RCC 7860 (cell line): ENCODE results near the gene OTUD7B.
"Not testable (repeated sequence)": the region's sequence is repeated elsewhere in the genome, so short reads cannot be mapped to it uniquely, and the experiment has no call there.

Experiments used
- DNase-seq: peaks from one replicate; pipeline ENCODE4 v3.0.0-alpha.2; 2015; ENCODE audit warnings: low spot score
- FAIRE-seq: peaks from 2 replicates; lab custom pipeline; 2012; peaks lifted over from hg19 to GRCh38; lab: Jason Lieb, UNC

The OTUD7B gene

DNA sequence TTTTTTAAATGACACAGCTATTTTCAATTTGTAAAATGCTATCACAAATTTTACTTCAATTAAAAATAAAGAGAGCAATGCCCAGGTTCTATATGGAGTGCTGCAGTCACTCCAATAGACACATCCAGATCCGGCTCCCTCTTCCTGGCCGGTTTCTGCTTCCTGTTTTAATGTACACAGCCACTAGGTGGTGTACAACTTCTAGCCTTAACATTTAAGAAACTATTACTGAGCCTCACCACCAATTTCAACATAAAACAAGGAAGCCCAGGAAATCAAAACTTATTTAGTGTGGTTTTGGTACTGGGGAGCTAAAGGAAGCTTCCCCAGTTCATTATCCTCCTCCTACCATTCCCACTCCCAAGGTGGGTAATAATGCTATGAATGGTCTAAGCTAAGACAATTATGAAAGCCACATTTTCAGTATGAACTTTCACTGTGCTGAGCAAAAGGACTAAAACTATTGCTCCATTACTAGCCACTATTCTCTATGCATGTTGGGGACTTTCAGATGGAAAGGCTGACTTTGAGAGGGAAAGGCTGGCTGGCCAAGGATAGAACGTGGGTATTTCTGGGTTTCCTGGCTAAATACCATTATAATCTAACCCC, 48.4 kb downstream of the OTUD7B start:
- DNase-seq, result peak; percentile 57
- peak; percentile 63 for FAIRE-seq

DNA sequence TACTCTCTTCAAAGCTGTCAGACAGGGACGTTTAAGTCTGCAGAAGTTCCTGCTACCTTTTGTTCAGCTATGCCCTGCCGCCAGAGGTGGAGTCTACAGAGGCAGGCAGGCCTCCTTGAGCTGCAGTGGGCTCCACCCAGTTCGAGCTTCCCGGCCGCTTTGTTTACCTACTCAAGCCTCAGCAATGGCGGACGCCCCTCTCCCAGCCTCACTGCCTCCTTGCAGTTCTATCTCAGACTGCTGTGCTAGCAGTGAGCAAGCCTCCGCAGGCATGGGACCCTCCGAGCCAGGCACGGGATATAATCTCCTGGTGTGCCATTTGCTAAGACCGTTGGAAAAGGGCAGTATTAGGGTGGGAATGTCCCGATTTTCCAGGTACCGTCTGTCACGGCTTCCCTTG, 53.0 kb downstream of the OTUD7B start:
- not testable (repeated sequence) for FAIRE-seq, DNase-seq

DNA sequence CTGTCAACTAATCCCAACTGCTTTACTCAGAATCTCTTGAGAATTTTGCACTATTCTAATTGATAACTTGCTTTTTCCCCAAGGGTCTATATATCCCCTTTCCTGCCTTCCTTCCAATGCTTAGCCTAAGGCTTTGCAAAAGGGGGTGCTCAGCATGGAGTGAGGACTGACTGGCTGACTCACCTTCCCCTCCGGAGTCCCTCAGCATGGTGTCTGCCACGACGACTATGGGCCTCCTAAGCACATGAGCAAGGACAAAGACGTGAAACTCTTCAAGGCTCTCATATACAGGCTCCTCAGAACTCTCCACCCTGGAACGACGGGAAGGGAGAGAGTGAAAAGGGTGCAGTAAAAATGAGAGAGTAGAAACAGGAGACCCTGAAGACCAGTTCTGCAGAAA, 60.6 kb downstream of the OTUD7B start:
- DNase-seq, result no peak
- FAIRE-seq, result no peak

DNA sequence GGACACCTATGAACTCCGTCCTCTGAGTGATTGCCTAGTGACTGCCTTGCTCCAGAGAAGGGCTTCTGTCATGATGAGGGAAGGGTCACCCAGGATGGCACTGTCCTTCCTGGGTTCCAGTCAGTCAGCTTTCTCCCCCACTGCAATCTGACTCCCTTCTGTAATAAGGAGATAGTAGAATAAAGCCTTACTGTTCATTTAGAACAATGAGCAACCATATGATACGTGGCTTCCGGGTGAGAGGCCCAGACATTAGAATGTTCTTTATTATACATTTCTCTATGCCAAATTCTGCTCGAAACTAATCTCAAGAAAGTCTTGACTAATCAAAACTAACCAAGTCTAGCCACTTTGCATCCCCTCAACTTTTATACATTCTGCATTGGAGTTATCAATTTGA, 65.3 kb downstream of the OTUD7B start:
- DNase-seq, result no peak

DNA sequence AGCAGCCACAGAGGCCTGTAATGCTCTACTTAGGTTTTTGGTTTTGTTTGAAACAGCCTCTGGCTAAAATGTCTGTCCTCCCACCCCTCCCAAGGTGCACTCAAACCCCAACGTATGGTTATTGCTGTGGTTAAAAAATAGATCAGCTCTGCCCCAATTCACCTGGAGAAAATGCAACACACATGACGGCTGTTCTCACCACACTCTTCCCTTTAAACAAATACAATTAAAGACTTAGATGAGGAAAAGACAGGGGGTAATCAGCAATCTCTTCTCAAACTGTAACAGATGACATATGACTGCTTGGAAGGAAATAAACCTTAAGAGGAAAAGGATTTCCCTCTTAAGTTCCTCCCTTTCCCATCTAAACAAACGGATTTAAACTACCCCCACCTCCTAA, 67.6 kb downstream of the OTUD7B start:
- DNase-seq, result no peak
- no peak for FAIRE-seq

More for the DNA sequence above, 65.3 kb downstream of the OTUD7B start:
- FAIRE-seq, result no peak

DNA sequence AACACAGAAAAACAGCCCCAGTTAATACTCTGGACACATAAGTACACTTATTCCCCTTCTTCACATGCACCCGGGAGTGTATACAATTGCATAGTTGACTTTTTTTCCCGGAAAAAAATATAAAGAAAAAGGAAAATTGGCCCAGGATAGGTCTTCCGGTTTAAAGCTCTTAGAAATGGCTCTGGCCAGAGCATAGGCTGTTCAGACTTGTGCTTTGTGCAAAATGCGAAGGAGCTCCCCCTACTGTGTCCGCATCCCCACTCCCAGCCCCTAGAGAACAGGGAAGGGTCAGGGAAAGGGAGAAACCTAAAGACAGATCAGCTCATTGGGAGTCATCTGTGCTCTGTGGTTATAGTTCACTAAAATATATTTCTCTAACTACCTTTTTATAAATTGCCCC, 68.3 kb downstream of the OTUD7B start:
- no peak for FAIRE-seq

DNA sequence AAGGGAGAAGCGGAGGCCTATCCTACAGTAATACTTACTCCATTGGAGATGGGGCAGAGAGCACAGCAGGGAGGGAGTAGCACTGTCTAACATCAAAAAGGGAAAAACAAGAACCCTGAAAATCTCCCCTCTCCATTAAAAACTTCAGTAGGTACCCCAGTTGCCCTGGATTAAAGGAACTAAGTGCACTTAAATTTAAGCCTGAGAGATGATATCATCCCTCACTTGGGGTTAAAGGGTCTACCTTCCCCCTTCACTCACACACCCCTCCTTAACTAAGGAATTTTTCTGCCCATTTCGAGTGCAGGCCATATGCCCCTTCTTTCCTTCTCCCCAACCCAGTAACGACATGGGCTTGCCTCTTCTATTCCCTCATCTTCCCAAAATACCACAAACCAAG, 70.1 kb downstream of the OTUD7B start:
- FAIRE-seq (no peak), DNase-seq (no peak)

More for the DNA sequence above, 68.3 kb downstream of the OTUD7B start:
- no peak for DNase-seq

DNA sequence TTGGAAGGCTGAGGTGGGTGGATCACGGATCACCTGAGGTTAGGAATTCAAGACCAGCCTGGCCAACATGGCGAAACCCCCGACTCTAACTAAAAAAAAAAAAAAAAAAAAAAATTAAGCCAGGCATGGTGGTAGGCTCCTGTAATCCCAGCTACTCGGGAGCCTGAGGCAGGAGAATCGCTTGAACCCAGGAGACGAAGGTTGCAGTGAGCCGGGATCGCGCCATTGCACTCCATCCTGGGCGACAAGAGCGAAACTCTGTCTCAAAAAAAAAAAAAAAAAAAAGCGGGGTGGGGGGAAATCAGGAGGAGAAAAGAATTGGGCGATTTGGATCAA, 71.9 kb downstream of the OTUD7B start:
- not testable (repeated sequence) for FAIRE-seq, DNase-seq

DNA sequence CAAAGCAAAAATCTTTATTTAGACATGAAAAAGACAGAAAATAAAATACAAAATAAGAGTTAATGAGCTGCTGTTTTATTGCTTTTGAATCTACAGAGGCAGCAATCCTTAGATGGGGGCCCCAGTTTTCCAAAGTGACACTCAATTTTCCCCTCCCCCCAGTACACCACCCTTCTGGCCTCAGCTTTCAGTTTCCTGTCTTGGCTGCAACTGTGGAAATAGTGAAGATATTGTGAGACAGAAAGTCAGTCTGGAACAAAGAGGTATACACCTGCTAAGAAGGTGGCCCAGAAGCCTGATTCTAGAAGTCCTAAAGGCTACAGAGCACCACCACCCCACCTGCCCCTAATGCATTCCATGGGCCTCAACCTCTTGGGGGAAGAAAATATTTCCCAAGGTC, 72.8 kb downstream of the OTUD7B start:
- no peak for DNase-seq
- FAIRE-seq, result no peak

DNA sequence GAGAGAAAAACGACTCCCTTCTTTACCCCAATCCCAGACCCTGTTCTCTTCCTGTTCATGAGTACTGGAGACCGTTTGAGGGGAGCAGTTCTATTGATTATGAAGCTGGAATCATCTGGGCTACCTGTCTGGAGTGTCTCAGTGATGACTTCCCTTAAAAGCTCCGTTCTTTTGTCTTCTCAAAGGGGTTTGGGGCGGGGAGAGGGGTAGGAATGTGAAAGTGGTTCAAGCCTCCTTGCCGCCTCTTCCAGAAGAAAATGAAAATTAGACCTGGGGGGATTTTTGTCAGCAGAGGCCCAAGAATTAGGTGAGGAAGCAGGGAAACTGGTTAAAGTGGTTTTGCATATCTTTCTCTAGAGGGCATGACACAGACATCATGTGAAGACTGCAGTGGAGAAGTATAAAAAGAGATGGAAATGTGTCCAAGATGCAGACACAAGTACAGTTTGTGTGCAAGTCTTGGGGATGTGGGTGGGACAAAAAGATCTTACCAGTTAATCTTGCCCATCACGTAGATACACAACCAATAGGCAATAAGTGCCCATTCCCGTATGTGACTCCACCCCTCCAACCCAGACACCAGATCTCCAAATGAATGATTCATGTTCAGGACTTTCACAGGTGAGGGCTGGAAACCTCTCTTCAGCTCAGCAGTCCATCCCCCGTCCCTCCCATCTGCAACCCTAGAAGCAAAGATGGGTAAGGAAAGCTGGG, 73.4 kb downstream of the OTUD7B start:
- DNase-seq (peak; percentile 35), FAIRE-seq (peak; percentile 35)

DNA sequence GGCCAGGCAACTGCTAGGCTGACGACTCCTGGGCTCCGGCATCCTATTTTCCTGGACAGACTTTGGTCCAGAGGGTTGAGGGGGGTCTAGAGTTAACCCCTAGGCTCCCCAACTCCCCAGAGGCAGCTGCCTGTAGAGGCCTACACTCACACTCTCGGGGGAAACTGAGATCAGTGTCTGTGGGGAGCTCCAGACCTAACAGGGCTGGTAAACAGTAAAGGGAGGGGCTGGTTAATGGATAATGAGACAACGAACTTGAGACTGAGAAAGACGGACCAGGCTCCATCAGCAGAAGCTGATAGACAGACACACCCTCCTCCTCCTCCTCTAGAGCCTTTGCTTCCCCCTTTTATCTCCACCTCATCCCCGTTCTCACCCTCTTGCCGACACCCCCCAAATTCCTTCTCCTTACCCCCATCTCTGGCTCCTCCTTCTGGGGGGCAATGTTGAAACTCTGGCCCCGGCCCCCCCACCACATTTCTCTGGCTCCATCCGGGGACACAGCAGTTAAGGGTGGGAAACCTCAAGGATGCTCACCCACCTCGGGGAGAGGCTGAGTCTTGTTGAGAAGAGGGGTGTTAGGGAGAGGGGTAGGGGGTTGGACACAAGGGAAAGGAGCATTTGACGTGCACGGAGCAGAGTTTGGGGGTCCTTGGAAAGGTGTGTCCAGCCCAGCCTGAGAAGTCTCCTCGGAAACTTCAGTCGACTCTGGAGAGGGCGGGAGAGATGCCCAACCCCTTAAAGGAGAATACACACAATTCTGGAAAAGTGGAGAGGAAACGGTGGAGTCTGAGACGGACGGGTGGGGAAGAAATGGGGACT, 74.1 kb downstream of the OTUD7B start, which contains the start of gene MTMR11:
MTMR11 (minus strand) TSS at position 710 of the 822 bp plus-strand sequence; CDS start at position 478, 232 bp downstream.
- DNase-seq (no peak), FAIRE-seq (no peak)

DNA sequence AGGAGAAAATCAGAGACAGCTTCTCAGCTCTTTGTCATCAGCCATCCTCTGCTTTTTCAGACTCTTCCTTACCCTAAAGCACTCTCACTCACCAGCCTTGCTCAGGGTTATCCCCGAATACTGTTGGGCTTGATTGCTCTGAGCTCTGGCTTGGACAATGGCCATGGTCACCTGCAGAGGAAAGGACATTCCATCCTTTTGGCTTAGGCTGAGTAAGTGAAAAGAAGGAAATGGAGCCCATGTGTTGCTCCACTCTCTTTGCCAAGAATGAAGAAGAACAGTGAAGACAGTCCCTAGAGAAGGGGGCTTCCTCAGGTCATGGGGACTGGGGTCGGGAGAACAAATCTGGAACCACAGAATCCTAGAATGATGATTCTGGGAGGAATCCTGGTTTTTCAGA, 76.2 kb downstream of the OTUD7B start:
- FAIRE-seq (no peak), DNase-seq (no peak)

DNA sequence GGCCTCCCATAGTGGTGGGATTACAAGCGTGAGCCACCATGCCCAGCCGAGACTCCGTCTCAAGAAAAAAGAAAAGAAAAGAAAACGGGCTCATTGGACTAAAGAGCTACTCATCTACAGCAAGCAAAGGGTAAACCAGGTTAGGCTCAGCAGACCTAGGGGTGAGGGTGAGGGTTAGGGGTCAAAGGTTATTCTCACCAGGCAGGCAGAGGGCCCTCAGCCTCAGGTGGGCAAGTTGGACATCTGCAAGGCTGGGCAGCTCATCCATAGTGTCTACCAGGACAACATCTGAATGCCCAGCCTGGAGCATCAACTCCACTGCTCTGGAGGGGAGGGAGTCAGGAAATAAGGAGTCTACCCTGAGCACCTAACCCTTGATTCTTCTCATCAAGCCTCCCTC, 77.3 kb downstream of the OTUD7B start:
- FAIRE-seq (no peak), DNase-seq (no peak)

DNA sequence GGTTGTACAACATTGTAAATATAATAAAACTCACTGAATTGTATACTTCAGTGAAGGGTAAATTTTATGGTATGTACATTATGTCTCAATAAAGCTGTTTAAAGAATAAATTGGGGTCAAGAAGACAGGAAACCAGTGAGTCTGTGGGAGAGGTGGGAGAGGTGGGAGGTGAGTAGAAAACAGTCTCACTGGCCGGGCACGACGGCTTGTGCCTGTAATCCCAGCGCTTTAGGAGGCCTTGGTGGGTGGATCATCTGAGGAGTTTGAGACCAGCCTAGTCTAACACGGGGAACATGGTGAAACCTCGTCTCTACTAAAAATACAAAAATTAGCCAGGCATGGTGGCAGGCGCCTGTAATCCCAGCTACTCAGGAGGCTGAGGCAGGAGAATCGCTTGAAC, 78.1 kb downstream of the OTUD7B start:
- DNase-seq (no peak), FAIRE-seq (no peak)

DNA sequence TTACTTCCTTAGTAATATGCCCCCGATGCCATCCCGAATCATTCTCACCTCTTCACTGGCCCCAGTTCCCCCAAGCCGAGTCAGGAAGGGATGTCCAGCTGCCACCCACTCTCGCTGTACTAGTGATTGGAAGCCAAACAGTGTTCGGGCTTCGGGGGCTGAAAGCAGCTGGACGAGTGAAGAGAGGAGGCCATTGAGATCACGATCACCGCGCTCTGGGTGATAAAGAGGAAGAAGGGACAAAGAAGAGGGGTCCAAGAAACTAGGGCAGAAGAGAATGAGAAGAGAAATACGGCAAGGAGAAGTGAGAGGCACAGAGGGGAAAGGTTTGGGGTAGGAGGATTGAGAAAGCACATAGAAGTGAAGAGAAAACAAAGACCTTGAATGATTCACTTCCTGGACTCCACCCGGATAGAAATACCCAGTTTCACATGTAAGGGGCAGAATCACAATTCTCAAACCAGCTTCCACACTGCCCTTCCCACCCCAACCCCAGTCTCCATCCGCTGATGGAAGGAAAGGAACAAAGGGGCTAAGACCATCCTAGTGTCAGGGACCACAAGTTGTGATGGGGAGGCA, 79.2 kb downstream of the OTUD7B start:
- DNase-seq (no peak), FAIRE-seq (no peak)

DNA sequence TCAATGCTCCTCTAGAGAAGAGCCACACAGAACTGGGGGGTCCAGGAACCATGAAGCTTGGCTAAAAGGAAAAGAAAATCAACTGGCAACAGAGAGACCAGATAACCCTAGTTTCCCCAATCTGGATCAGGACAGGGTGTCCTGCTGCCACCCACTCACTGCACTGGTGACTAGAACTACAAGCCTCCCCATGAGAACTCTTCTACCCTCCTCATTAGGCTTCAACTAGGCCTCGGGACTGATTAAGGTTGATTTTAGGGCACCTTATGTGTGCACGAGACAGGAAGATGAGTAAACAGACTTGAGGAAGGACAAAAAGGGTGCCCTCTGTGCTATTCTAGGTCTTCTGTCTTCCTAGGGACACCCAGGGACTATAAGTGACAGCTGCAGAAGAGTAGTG, 80.7 kb downstream of the OTUD7B start:
- no peak for DNase-seq
- no peak for FAIRE-seq

DNA sequence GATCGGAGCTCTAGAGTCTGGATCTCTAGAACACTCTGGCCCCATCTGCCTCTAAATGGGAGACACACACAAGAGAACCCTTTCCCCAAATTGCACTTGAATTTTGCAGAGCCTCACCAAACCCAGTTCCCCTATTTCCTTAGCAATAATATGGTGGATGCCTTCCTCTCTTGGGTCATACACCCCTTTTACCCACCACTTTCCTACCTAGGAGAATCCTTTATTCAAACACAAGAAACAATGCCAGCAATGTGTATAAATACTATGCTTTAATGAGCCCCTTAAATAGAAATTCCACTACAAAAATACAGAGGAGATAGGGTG, 82.2 kb downstream of the OTUD7B start:
- FAIRE-seq, result no peak
- no peak for DNase-seq

DNA sequence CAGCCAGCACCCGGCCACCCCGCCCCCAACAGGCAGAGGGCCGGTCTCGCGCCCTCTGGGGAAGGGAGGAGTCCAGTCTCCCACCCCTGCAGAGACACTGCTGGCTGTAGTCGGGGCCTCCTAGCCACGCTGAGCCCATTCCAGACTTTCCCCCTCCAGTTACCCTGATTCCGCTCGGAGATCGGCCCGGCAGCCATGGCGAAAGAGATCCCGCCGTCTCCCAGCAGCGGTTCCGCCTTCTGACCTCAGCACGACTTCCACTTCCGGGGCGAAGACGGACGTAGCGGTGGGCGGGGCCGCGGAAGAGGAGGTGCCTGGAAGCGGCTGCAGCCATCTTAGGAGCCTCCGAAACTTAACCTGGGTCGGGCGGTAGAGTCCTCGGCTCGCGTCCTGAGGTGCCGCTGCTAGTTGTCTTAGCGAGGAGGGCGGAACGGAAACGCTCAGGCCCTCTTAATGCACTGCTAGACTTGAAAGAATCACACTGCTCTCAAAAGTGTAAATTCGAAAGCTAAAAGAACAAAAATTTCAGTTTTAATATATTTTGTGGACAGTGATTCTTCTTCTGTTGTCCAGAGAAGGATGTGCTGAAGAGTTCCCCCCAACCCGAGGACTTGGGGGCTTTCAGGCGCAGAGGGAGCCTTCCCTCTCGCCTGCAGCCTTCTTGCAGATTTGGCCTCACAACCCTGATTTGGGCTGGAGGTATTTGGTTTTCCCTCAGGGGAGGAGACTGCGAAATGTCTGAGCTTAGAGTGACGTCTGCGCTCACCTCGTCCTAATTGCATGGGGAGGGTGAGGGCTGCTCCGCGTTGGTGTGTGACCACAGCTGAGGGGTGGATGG, 82.7 kb downstream of the OTUD7B start, which contains the start of gene SF3B4:
SF3B4 (minus strand) TSS at position 241 of the 838 bp plus-strand sequence; CDS start at position 197, 44 bp downstream.
- peak; percentile 83 for DNase-seq
- peak; percentile 14 for FAIRE-seq

DNA sequence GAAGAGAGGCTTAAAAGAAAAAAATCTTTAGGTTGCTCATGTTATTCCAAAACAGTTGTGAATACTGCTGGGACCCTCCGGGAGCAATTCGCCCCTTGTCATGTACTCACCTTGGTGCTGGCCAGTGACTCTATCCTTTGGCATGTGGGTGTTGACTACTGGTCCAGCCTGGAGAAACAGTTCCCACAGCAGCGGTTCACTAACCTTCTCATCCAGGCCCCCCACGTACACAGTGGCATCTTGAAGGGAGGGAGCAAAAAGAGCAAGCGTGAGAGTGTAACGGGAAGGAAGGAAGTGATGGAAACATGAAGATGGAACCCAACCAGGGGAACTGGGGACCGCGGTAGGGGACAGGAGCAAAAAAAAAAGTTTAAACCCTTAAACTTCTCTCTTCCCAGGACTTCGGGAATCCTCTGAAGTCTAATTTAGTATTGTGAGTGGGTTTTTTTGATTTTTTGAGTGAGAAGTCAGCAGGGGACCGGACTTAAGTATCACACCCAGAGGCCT, 83.4 kb downstream of the OTUD7B start:
- FAIRE-seq, result no peak
- DNase-seq, result peak; percentile 45

DNA sequence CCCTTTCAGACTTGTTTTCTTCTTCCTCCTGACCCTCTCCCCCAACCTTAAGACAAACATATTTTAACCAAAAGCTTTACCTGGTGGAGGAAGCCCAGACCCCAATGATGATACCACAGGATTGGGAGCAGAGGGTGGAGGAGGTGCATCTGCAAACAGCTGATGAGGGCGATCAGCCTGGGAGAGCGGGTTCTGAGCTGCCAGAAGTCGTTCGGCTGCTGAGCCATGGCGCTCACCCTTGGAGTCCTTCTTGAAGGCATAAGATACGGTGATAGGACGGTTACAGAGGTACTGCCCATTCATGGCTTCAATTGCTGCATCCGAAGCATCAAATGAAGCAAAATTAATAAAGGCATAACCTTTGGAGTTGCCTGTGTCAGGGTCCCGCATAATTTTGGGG, 84.2 kb downstream of the OTUD7B start:
- FAIRE-seq (no peak), DNase-seq (no peak)
